ENCODE results near the gene TMEM47.
A peak's percentile ranks its signal among the peaks of the same experiment; 100 is the strongest.

The TMEM47 gene

DNA sequence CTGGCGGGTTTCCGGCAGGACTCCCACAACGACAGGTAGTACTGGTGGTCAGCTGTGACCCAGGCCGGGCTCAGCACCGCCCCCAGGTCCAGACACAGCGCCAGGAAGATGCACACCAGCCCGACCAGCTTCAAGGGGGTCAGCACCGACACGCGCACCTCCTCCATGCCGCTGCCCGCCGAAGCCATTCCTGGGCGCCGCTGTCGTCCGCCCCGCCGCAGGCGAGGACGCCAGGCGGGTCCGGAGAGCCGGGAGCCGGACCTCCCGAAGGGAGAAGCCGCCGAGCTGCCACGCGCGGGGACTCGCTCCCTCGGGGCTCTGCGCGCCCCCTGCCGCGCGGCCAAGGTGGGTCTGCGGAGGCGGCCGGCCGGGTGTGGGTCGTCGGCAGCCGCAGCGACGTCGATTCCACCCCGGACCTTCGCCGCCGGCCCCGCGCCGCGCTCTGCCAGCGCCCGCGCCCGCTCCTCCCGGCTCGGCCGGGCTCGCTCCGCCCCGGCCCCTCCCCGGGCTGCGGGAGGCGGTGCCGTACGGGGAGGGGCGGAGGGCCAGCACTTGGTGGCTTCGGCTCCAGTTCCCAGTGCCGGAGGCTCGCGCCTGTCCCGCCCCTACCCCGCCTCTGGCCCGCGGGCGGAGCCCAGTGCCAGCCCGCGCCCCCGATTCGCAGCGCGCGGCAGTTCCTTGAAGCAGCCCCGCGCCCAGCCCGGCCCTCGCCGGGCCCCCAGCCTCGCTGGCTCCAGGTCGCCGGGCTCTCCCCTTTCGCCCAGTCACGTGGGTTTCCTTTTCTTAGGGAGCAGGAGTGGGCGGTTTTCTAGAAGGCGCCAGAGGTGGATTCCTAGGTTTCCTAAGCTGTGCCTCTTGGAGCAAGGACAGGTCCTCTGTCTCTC lies at the start of gene TMEM47:
TSS of gene TMEM47 (minus strand) at position 444 of the 884 bp plus-strand sequence. CDS start at position 188, 256 bp downstream.
- DNase-seq: peak; percentile 91

GRCh38 chrX:34687095-34687494 lies 30.0 kb upstream of the TMEM47 start:
- DNase-seq: no peak

DNA sequence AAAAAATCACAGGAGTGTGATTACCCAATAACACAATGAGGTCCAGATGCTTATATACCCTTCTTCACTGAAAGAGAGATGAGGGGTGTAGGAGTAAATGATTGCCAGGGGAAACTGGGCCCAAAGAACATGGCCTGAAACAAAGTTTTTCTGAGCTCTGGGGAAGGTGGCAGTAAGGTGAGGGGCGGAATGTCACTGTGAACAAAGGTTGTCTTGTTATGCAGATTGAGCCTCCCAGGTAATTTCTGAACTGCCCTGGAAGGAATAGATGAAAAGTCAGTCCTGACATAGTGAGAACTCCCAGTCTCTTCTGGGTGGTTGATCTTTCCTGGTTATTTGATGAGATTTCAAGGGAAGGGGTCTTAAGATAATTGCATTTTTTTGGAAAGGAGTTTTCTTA lies 2.5 kb upstream of the TMEM47 start:
- no peak for DNase-seq

GRCh38 chrX:34658326-34658725 lies 1.2 kb upstream of the TMEM47 start:
- no peak for DNase-seq

DNA sequence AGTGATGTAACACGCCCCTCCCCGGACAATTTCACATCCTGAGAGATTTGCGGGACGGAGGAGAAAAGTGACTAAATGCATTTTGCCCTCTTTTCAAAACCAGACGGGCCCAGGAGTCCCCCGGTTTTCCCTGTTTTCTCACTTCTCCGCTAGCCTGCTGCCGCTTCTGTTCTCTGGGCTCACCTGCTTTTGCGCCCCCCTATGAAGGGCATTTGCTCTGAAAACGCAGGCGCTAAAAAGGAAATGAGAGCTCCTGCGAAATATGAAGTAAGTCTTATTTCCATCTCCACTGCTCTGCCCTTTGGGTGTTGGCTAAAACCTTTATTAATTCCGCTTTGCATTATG lies 613 bp upstream of the TMEM47 start:
- DNase-seq: no peak

DNA sequence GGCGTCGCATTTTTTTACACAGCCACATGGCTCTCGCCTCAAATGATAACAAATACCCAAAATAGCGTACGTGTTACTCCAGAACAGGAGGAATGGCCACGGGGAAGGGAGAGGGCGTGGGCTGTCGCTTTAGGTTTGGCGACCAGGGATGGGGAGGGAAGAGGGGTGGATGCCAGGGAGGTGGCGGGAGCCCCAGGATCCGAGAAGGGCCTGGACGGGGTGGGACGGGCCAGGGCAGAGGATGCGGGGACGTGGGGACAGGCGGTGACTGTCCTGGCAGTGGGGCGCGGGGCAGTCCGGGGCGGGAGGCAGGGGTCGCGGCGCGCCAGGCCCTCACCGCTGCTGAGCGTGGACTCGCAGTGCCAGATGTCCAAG lies 631 bp downstream of the TMEM47 start:
- peak; percentile 27 for DNase-seq

GRCh38 chrX:34655501-34656455 lies 1.3 kb downstream of the TMEM47 start:
- peak; percentile 26 for DNase-seq

DNA sequence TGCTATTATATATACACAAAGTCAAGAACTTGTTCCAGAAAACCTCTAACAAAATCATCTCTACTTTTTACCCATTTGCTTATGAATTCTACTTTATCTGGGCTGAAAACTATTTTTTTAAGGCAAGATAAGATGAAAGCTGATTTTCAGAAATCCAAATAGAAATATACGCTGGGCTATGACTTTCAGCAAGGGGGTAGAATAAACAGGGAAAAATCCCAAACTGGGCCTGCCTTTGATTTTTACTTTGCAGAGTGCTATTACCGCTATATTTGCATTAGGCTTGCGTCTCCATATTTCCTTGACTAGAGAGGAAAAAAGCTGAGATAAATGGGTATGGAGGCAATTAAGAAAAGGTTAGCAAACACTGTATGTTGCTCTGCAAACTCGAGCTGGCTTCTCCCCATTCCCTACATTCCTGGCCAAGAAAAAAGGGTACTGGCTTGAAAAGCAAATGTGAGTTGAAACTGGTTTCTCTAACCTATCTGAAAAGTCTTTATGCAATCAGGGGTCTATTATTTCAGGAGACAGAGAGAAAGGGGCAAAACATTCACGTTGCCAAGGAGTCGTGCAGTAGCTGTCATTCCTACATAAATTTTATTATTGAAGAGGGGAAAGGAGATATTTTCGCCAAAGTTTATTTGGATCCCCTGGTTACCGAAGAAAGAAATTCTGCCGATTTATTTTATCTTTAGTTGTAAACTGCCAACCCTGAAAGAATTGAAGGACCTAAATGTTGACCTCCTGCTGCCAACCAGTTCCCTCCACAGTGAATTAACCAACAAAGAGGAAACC lies 2.2 kb downstream of the TMEM47 start:
- DNase-seq: no peak

DNA sequence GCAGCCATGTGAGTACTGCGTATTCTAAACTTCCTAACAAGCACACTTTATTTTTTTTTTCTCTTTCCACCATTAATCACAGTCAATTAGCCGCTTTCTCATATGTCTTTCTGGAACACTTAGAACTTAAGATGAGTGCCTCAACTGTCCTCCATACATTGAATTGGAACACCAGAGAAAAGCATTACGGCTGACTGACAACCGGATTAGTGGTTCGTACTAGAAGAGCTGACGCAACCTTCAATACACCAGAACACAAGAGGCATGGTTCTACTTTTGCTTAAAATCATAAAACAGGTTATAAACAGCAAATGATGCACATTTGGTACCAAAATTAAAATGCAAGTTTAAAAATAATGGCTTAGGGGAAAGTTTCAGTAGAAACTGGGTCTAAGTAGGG lies 3.3 kb downstream of the TMEM47 start:
- DNase-seq: no peak

GRCh38 chrX:34642849-34643248 lies 14.2 kb downstream of the TMEM47 start:
- DNase-seq: no peak

GRCh38 chrX:34638116-34638515 lies 19.0 kb downstream of the TMEM47 start:
- DNase-seq: peak; percentile 66

GRCh38 chrX:34634349-34634748 lies 22.7 kb downstream of the TMEM47 start:
- no peak for DNase-seq

- DNase-seq: no peak
These were observed 24.7 kb downstream of the TMEM47 start for GRCh38 chrX:34632384-34632783.

DNA sequence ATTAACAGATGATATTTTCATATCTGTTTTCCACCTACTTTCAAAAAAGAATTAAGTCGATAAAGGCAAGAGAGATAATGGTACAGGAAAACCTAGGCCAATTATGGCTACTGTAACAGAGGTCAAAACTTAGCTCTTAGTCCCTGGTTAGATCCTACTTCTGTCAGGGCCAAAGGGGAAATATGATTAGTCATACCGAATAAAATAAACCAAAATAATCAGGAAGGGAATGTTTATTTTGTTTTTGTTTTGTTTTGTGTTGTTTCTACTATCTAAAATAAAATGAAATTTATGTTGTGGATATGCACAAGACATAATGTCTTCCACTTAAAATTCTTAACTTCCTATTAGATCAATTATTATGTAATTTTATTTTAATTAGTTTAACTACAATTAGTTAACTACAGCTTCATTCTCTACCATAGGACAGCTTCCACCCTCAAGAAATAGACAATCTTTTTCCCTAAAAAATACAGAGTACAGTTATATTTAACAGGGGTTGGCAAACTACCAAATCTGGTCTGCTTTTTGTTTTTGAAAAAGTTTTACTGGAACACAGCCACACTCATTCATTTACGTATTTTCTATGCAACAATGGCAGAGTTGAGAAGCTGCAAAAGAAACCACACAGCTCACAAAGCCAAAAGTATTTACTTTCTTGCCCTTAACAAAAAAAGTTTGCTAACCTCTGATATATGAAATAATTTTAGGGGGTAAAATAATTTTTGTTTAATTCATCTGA lies 25.4 kb downstream of the TMEM47 start:
- no peak for DNase-seq

- DNase-seq: peak; percentile 14
These were observed 27.5 kb downstream of the TMEM47 start for GRCh38 chrX:34629572-34629971.

DNA sequence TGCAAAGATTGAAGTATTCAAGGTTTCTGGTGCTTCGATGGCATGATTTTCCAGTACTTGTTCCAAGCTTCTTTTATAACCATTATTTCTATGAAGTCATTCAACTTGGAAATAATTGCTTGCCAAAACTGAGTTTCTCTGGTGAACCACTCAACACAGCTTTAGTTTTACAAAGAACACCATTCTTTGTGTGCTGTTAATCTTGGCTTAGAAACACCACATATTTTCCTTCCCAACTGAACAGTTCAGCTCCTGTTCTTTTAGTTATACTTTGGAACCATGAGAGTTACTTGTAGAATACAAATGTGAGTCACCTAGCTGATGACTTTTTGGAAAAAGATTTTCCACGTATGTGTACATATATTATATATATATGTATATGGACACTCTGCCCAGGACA lies 32.7 kb downstream of the TMEM47 start:
- DNase-seq: no peak

DNA sequence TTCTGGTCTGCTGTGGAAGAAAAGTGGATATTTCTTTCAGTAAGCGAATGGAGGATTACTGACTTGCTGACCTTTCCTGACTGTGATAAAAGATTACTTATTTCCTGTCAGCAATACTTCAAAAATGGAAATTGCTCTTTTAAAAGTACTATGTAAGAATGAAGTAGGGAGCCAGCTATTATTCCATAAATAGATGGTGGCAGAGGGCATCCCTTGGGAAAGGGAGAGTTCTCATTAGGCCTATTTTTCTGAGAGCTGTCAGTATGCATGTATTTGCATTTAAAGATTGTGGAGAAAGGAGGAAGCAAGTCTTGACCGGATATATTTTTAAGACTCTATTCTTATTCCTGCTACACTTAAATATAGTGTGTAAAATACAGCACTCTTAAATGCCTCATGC lies 37.2 kb downstream of the TMEM47 start:
- DNase-seq: no peak

DNA sequence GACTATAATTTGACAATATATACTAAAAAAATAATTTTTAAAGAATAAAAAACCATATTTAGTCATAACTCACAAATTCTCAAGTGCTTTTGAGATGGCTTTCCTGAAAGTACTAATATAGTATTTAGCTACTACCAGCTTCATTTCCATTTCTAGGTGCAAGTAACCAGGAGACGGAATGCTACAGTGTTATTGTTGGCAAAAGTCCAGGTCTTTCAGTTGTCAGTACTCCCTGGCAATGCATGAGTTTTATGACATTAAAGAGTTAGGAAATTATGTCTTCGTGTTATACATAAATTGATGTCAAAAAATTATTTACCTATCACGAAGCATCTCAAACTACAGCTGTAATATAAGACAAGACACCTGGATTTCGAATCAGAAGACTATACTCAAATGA lies 45.0 kb downstream of the TMEM47 start:
- peak; percentile 2 for DNase-seq

DNA sequence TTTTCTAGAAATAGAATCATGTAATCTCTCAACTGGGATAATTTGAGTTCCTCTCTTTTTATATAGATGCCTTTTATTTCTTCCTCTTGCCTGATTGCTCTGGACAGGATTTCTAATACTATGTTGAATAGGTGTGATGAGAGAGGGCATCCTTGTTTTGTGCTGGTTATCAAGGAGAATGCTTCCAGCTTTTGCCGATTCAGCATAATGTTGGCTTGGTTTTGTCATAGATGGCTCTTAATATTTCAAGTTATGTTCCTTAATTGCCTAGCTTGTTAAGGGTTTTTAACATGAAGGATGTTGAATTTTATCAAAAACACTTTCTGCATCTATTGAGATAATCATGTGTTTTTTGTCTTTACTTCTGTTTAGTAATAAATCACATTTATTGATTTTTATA lies 58.7 kb downstream of the TMEM47 start:
- DNase-seq: no peak

- DNase-seq: no peak
These were observed 70.1 kb downstream of the TMEM47 start for GRCh38 chrX:34586936-34587335.

GRCh38 chrX:34586346-34586911 lies 70.7 kb downstream of the TMEM47 start:
- DNase-seq: no peak

GRCh38 chrX:34585561-34585960 lies 71.5 kb downstream of the TMEM47 start:
- DNase-seq: peak; percentile 19

All from DMS53 (cell line).